ENCODE data around the gene SAMD8.

DNA sequence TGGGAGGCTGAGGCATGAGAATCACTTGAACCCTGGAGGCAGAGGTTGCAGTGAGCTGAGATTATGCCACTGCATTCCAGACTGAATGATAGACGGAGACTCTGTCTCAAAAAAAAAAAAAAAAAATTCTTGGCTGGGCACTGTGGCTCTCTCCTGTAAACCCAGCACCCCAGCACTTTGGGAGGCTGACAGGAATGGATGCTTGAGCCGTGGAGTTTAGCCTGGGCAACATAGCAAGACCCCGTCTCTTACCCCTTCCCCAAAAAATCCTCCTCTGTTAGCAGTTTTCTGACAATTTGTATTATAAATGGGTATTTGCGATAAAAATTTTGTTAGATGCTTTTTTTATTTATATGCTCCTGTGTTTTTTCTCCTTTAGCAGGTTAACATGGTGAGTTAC lies 11.0 kb downstream of the SAMD8 start:
- TF ChIP-seq, protein P1, sequence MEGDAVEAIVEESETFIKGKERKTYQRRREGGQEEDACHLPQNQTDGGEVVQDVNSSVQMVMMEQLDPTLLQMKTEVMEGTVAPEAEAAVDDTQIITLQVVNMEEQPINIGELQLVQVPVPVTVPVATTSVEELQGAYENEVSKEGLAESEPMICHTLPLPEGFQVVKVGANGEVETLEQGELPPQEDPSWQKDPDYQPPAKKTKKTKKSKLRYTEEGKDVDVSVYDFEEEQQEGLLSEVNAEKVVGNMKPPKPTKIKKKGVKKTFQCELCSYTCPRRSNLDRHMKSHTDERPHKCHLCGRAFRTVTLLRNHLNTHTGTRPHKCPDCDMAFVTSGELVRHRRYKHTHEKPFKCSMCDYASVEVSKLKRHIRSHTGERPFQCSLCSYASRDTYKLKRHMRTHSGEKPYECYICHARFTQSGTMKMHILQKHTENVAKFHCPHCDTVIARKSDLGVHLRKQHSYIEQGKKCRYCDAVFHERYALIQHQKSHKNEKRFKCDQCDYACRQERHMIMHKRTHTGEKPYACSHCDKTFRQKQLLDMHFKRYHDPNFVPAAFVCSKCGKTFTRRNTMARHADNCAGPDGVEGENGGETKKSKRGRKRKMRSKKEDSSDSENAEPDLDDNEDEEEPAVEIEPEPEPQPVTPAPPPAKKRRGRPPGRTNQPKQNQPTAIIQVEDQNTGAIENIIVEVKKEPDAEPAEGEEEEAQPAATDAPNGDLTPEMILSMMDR (IDR thresholded peaks at IDR 0.05), result no peak
- no peak for TF ChIP-seq EZH2 (IDR thresholded peaks at IDR 0.05; ENCODE audit: borderline replicate concordance, insufficient read depth, low read depth, low read length, poor library complexity, severe bottlenecking)

Measured in B cell (primary cell).